ENCODE results near the gene TRIM54.
A peak's percentile ranks its signal among the peaks of the same experiment; 100 is the strongest.
"Not testable (repeated sequence)": the region's sequence is repeated elsewhere in the genome, so short reads cannot be mapped to it uniquely, and the experiment has no call there.

The TRIM54 gene

GRCh38 chr2:27351802-27352598 lies 69.8 kb downstream of the TRIM54 start:
- Histone ChIP-seq H3K9ac (ENCODE audit: low read length) (no peak overlapping the region), H4K12ac (ENCODE audit: low read depth, low read length) (no peak overlapping the region), H2BK120ac (ENCODE audit: insufficient read depth, low read length, poor library complexity) (no peak overlapping the region), H3K23ac (ENCODE audit: low read length) (no peak overlapping the region), H4K91ac (ENCODE audit: low read depth, low read length) (no peak overlapping the region), H3K27ac (ENCODE audit: low read depth, low read length) (no peak overlapping the region), H3K14ac (ENCODE audit: low read length) (no peak overlapping the region), H3K4me1 (ENCODE audit: control insufficient read depth in 1 of 2, insufficient read depth in 2 of 2, low read length in 2 of 2) (peaks cover 2 to 3% of the 10 kb centered on the region in 2 experiments), H3K18ac (ENCODE audit: low read length) (no peak overlapping the region), H2AK5ac (ENCODE audit: low read length) (no peak overlapping the region), H3K79me1 (ENCODE audit: low read length) (peaks cover 10% of the 10 kb centered on the region), H3K27me3 (ENCODE audit: insufficient read depth, low read length) (no peaks in the 10 kb centered on the region), H2AFZ (ENCODE audit: insufficient read depth, low read length, poor library complexity) (no peak overlapping the region), H2BK12ac (ENCODE audit: low read length) (no peak overlapping the region), H3K9me3 (ENCODE audit: insufficient read depth, low read depth, low read length) (no peaks in the 10 kb centered on the region), H4K8ac (ENCODE audit: low read depth, low read length) (no peak overlapping the region), H3K36me3 (ENCODE audit: control insufficient read depth in 1 of 2, insufficient read depth in 2 of 2, low read length in 2 of 2) (peaks cover 1 to 3% of the 10 kb centered on the region in 2 experiments), H2BK5ac (ENCODE audit: low read depth, low read length, poor library complexity) (no peak overlapping the region), H3K4me2 (ENCODE audit: low read length) (no peak overlapping the region), H3K79me2 (ENCODE audit: control insufficient read depth, insufficient read depth, low read length, poor library complexity) (peaks cover 14% of the 10 kb centered on the region), H3K4me3 (ENCODE audit: low read depth, low read length) (no peak overlapping the region), H3K4ac (ENCODE audit: low read depth, low read length) (peak overlapping the region; percentile 41)
- DNase-seq: no peak
- WGBS (ENCODE audit: extremely low coverage, insufficient coverage, insufficient read length): no CpG with 5 or more reads among the region's 6 CpGs

GRCh38 chr2:27353386-27353761 lies 71.1 kb downstream of the TRIM54 start:
- H2AK5ac ChIP-seq (ENCODE audit: low read length); H2BK12ac ChIP-seq (ENCODE audit: low read length); H3K9me3 ChIP-seq (ENCODE audit: insufficient read depth, low read depth, low read length); H2AFZ ChIP-seq (ENCODE audit: insufficient read depth, low read length, poor library complexity); H2BK5ac ChIP-seq (ENCODE audit: low read depth, low read length, poor library complexity); H4K91ac ChIP-seq (ENCODE audit: low read depth, low read length); H3K9ac ChIP-seq (ENCODE audit: low read length); H3K27me3 ChIP-seq (ENCODE audit: insufficient read depth, low read length); H3K36me3 ChIP-seq (ENCODE audit: control insufficient read depth in 1 of 2, insufficient read depth in 2 of 2, low read length in 2 of 2); H3K4me2 ChIP-seq (ENCODE audit: low read length); H2BK120ac ChIP-seq (ENCODE audit: insufficient read depth, low read length, poor library complexity); H3K27ac ChIP-seq (ENCODE audit: low read depth, low read length); DNase-seq; H4K8ac ChIP-seq (ENCODE audit: low read depth, low read length); H3K14ac ChIP-seq (ENCODE audit: low read length); H3K4me1 ChIP-seq (ENCODE audit: control insufficient read depth in 1 of 2, insufficient read depth in 2 of 2, low read length in 2 of 2); H3K18ac ChIP-seq (ENCODE audit: low read length); H3K23ac ChIP-seq (ENCODE audit: low read length); H4K12ac ChIP-seq (ENCODE audit: low read depth, low read length): not testable (repeated sequence)
- Histone ChIP-seq H3K4ac (ENCODE audit: low read depth, low read length) (peak overlapping the region; percentile 51), H3K79me1 (ENCODE audit: low read length) (peaks cover 13% of the 10 kb centered on the region), H3K4me3 (ENCODE audit: low read depth, low read length) (peak overlapping the region; percentile 44), H3K79me2 (ENCODE audit: control insufficient read depth, insufficient read depth, low read length, poor library complexity) (peaks cover 17% of the 10 kb centered on the region)
- no CpG with 5 or more reads among the region's 5 CpGs for WGBS (ENCODE audit: extremely low coverage, insufficient coverage, insufficient read length)

- no peak overlapping the region for H3K27ac ChIP-seq (ENCODE audit: low read depth, low read length)
- H2BK5ac ChIP-seq (ENCODE audit: low read depth, low read length, poor library complexity): no peak overlapping the region
- H2BK12ac ChIP-seq (ENCODE audit: low read length): no peak overlapping the region
- no peak overlapping the region for H3K18ac ChIP-seq (ENCODE audit: low read length)
- no peak overlapping the region for H4K91ac ChIP-seq (ENCODE audit: low read depth, low read length)
- H2BK120ac ChIP-seq (ENCODE audit: insufficient read depth, low read length, poor library complexity): no peak overlapping the region
- peaks cover 13% of the 10 kb centered on the region for H3K79me1 ChIP-seq (ENCODE audit: low read length)
- no peak overlapping the region for H4K8ac ChIP-seq (ENCODE audit: low read depth, low read length)
- peaks cover 3 to 4% of the 10 kb centered on the region in 2 experiments for H3K4me1 ChIP-seq (ENCODE audit: control insufficient read depth in 1 of 2, insufficient read depth in 2 of 2, low read length in 2 of 2)
- whole genome bisulfite sequencing (ENCODE audit: extremely low coverage, insufficient coverage, insufficient read length): no CpG with 5 or more reads among the region's 7 CpGs
- no peak overlapping the region for H3K4me2 ChIP-seq (ENCODE audit: low read length)
- no peak overlapping the region for H2AK5ac ChIP-seq (ENCODE audit: low read length)
- H2AFZ ChIP-seq (ENCODE audit: insufficient read depth, low read length, poor library complexity): no peak overlapping the region
- no peak overlapping the region for H3K9ac ChIP-seq (ENCODE audit: low read length)
- peaks cover 1 to 3% of the 10 kb centered on the region in 2 experiments for H3K36me3 ChIP-seq (ENCODE audit: control insufficient read depth in 1 of 2, insufficient read depth in 2 of 2, low read length in 2 of 2)
- no peaks in the 10 kb centered on the region for H3K27me3 ChIP-seq (ENCODE audit: insufficient read depth, low read length)
- H4K12ac ChIP-seq (ENCODE audit: low read depth, low read length): no peak overlapping the region
- peak overlapping the region; percentile 91 for H3K4ac ChIP-seq (ENCODE audit: low read depth, low read length)
- H3K23ac ChIP-seq (ENCODE audit: low read length): no peak overlapping the region
- no peaks in the 10 kb centered on the region for H3K9me3 ChIP-seq (ENCODE audit: insufficient read depth, low read depth, low read length)
- DNase-seq: no peak
- H3K79me2 ChIP-seq (ENCODE audit: control insufficient read depth, insufficient read depth, low read length, poor library complexity): peaks cover 17% of the 10 kb centered on the region
- peak overlapping the region; percentile 44 for H3K4me3 ChIP-seq (ENCODE audit: low read depth, low read length)
- H3K14ac ChIP-seq (ENCODE audit: low read length): no peak overlapping the region
These were observed 71.8 kb downstream of the TRIM54 start for GRCh38 chr2:27353762-27354596.

- H4K91ac ChIP-seq (ENCODE audit: low read depth, low read length): no peak overlapping the region
- no peak overlapping the region for H2BK120ac ChIP-seq (ENCODE audit: insufficient read depth, low read length, poor library complexity)
- H3K9ac ChIP-seq (ENCODE audit: low read length): no peak overlapping the region
- H3K79me1 ChIP-seq (ENCODE audit: low read length): peaks cover 13% of the 10 kb centered on the region
- no peak overlapping the region for H4K8ac ChIP-seq (ENCODE audit: low read depth, low read length)
- no peak overlapping the region for H3K18ac ChIP-seq (ENCODE audit: low read length)
- no peak overlapping the region for H3K23ac ChIP-seq (ENCODE audit: low read length)
- no CpG with 5 or more reads among the region's 7 CpGs for WGBS (ENCODE audit: extremely low coverage, insufficient coverage, insufficient read length)
- no peak overlapping the region for H4K12ac ChIP-seq (ENCODE audit: low read depth, low read length)
- no peak for DNase-seq
- H3K4ac ChIP-seq (ENCODE audit: low read depth, low read length): no peak overlapping the region
- peaks cover 3 to 4% of the 10 kb centered on the region in 2 experiments for H3K4me1 ChIP-seq (ENCODE audit: control insufficient read depth in 1 of 2, insufficient read depth in 2 of 2, low read length in 2 of 2)
- H2AFZ ChIP-seq (ENCODE audit: insufficient read depth, low read length, poor library complexity): no peak overlapping the region
- H3K27ac ChIP-seq (ENCODE audit: low read depth, low read length): no peak overlapping the region
- peaks cover 17% of the 10 kb centered on the region for H3K79me2 ChIP-seq (ENCODE audit: control insufficient read depth, insufficient read depth, low read length, poor library complexity)
- H3K4me2 ChIP-seq (ENCODE audit: low read length): no peak overlapping the region
- peaks cover 1 to 3% of the 10 kb centered on the region in 2 experiments for H3K36me3 ChIP-seq (ENCODE audit: control insufficient read depth in 1 of 2, insufficient read depth in 2 of 2, low read length in 2 of 2)
- H3K4me3 ChIP-seq (ENCODE audit: low read depth, low read length): no peak overlapping the region
- H3K14ac ChIP-seq (ENCODE audit: low read length): no peak overlapping the region
- no peak overlapping the region for H2AK5ac ChIP-seq (ENCODE audit: low read length)
- H2BK5ac ChIP-seq (ENCODE audit: low read depth, low read length, poor library complexity): no peak overlapping the region
- H3K27me3 ChIP-seq (ENCODE audit: insufficient read depth, low read length): no peaks in the 10 kb centered on the region
- no peaks in the 10 kb centered on the region for H3K9me3 ChIP-seq (ENCODE audit: insufficient read depth, low read depth, low read length)
- H2BK12ac ChIP-seq (ENCODE audit: low read length): no peak overlapping the region
These were observed 72.3 kb downstream of the TRIM54 start for GRCh38 chr2:27354597-27354927.
